Calu3 (cell line): ENCODE results near the gene PCYT2. TPM values are rescaled to one million over a fixed set of nuclear protein-coding genes. Genes with fewer than 3 reads are reported as not detected.

Source experiments
- BruUV-seq: library from RNA; stranded (reverse); fragments of 400-500 nt; replicated peaks from 2 replicates; lab custom pipeline; 2021; lab: Mats Ljungman, UMichigan
- CTCF ChIA-PET: fragments of 300-600 bp; sonication (Branson Sonifier 250); formaldehyde crosslinking; loops from one replicate; lab custom pipeline; 2022; ENCODE audit warnings: antibody characterized with exemption; lab: Charles Lee
- DNase-seq: peaks from one replicate; pipeline ENCODE4 v3.0.0; 2022
- H3K27ac Mint-ChIP-seq: one replicate; pipeline ENCODE4 v1.8.0; 2022; ENCODE audit warnings: mixed read lengths; ENCODE audit not compliant: unreplicated experiment
- H3K27me3 Mint-ChIP-seq: one replicate; pipeline ENCODE4 v1.8.0; 2022; ENCODE audit warnings: mixed read lengths; ENCODE audit not compliant: unreplicated experiment
- H3K36me3 Mint-ChIP-seq: one replicate; pipeline ENCODE4 v1.8.0; 2022; ENCODE audit warnings: mild to moderate bottlenecking, moderate library complexity, mixed read lengths; ENCODE audit not compliant: insufficient read depth, unreplicated experiment
- H3K4me1 Mint-ChIP-seq: one replicate; pipeline ENCODE4 v1.8.0; 2022; ENCODE audit warnings: mild to moderate bottlenecking, low read depth, mixed read lengths; ENCODE audit not compliant: unreplicated experiment
- H3K4me3 Mint-ChIP-seq: one replicate; pipeline ENCODE4 v1.8.0; 2022; ENCODE audit warnings: mild to moderate bottlenecking, low read depth, moderate library complexity, mixed read lengths; ENCODE audit not compliant: unreplicated experiment
- H3K9me3 Mint-ChIP-seq: one replicate; pipeline ENCODE4 v1.8.0; 2022; ENCODE audit warnings: low read depth, mixed read lengths; ENCODE audit not compliant: unreplicated experiment
- CTCF ChIP-seq: fragments of 200-600 bp; IDR thresholded peaks from one replicate; pipeline ENCODE4 v1.8.0; 2022; ENCODE audit warnings: antibody characterized with exemption; ENCODE audit not compliant: unreplicated experiment
- intact Hi-C: fragments of 100-400 bp; cut with micrococcal nuclease; formaldehyde crosslinking; loops from one replicate; pipeline ENCODE4 v1.10.0; 2022; ENCODE audit not compliant: unreplicated experiment
- total RNA-seq: library from RNA; stranded (reverse); gene quantifications from 2 replicates; pipeline ENCODE4 v1.2.3, GENCODE V29; 2022

The PCYT2 gene
- total RNA-seq, 1 experiment from 2014 or later: 58.4 TPM

DNA sequence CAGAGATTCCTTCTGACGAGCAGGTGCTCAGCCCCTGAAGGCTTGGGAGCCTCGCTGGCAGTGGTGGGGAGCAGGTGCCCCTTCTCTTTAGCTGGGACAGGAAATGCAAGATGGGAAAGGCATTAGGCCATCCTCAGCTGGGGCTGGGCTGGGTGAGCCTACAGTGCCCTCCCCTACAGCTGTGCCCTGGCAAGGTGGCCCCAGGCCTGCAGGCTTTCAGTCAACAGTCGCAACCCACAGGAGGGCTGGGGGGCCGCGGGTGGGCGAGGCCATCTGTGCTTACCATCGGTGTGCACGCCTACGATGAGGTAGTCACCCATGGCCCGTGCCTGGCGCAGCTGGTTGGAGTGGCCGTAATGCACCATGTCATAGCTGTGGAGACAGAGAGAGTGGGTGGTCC lies 2.0 kb downstream of the PCYT2 start:
- DNase-seq: no peak
- Mint-ChIP-seq H3K27me3 (no peaks in the 10 kb centered on the region), H3K36me3 (peaks cover 48% of the 10 kb centered on the region), H3K4me1 (peaks cover 28% of the 10 kb centered on the region), H3K27ac (no peak overlapping the region), H3K4me3 (peak overlapping the region; percentile 78), H3K9me3 (no peaks in the 10 kb centered on the region)
- CTCF ChIA-PET: no interaction called here
- no TSS peak for BruUV-seq
- no peak for TF ChIP-seq CTCF
- intact Hi-C loops: no loop called here

GRCh38 chr17:81908793-81909192 lies 2.4 kb downstream of the PCYT2 start:
- CTCF ChIA-PET: no interaction called here
- Mint-ChIP-seq H3K27me3 (no peaks in the 10 kb centered on the region), H3K9me3 (no peaks in the 10 kb centered on the region), H3K27ac (no peak overlapping the region), H3K4me3 (no peak overlapping the region), H3K36me3 (peaks cover 50% of the 10 kb centered on the region), H3K4me1 (peaks cover 28% of the 10 kb centered on the region)
- intact Hi-C loops: no loop called here
- TF ChIP-seq CTCF: no peak
- BruUV-seq: no TSS peak
- no peak for DNase-seq

- H3K4me3 Mint-ChIP-seq: no peak overlapping the region
- intact Hi-C loops: no loop called here
- H3K9me3 Mint-ChIP-seq: no peaks in the 10 kb centered on the region
- no peak overlapping the region for H3K27ac Mint-ChIP-seq
- H3K36me3 Mint-ChIP-seq: peaks cover 47% of the 10 kb centered on the region
- CTCF ChIA-PET: no interaction called here
- no peak for DNase-seq
- TF ChIP-seq CTCF: no peak
- H3K27me3 Mint-ChIP-seq: no peaks in the 10 kb centered on the region
- BruUV-seq: no TSS peak
- H3K4me1 Mint-ChIP-seq: peaks cover 17% of the 10 kb centered on the region
Measured at GRCh38 chr17:81907219-81908145, 3.7 kb downstream of the PCYT2 start.

DNA sequence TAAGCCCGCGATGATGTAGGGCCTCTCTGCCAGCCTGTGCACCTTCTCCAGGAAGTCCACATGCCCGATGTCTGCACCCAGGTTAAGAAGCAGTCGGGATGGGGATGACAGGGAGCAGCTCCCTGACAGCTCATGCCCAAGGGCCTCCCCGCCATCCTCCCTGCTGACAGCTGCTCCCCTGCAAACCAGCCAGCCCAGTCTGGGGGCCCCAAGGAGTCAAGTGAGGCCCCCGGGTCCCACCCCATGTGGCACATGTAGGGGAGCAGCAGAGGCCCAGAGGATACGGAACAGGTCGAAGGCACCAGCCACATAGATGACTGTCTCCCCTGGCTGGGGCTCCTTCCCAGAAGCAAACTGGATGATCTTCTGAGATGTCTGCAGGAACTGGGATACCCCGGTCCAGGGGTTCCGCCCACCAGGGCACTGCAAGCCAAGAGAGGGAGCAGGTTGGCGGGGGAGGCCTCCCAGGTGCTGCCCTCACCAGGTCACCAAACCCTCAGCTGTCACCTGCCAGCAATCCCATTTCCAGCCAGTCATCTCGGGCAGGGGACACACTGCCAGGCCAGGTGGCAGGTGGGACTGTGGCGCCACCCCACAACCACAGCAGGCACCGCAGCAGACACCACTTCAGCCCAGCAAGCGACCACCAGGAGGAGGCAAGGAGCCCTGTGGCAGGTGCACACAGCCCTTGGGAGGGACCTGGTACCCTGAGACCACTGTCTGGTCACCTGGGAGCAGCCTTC lies 4.6 kb downstream of the PCYT2 start:
- DNase-seq: no peak
- Mint-ChIP-seq H3K27me3 (peaks cover 1% of the 10 kb centered on the region), H3K4me1 (peaks cover 10% of the 10 kb centered on the region), H3K9me3 (no peaks in the 10 kb centered on the region), H3K27ac (no peak overlapping the region), H3K36me3 (peaks cover 42% of the 10 kb centered on the region), H3K4me3 (no peak overlapping the region)
- peak; percentile 23 for TF ChIP-seq CTCF
- CTCF ChIA-PET: no interaction called here
- BruUV-seq: no TSS peak
- intact Hi-C loops: no loop called here
